Kidney (tissue), 14 donors: Measurements from ENCODE around the gene ARHGEF28. TPM values are rescaled to one million over a fixed set of nuclear protein-coding genes. Genes with fewer than 3 reads are reported as not detected.

Experiments
- DNase-seq, 5 donors: peaks; one replicate each; pipeline ENCODE4 v3.0.0-alpha.2; 2013 to 2020
- FAIRE-seq: peaks from 2 replicates; lab custom pipeline; 2012; peaks lifted over from hg19 to GRCh38; lab: Jason Lieb, UNC
- H3K27ac ChIP-seq, 2 donors: one replicate each; pipeline ENCODE4 v1.7.0; 2013; ENCODE audit warnings: low read depth in 2 of 2, low read length in 2 of 2, inconsistent platforms in 1 of 2
- H3K27me3 ChIP-seq: one replicate; pipeline ENCODE4 v1.7.1; 2013; ENCODE audit warnings: low read length, inconsistent platforms; ENCODE audit not compliant: control insufficient read depth, insufficient read depth
- H3K36me3 ChIP-seq, 3 donors: one replicate each; pipeline versions ENCODE4 v1.7.0 to v1.7.1; 2013; ENCODE audit warnings: low read length in 3 of 3, control low read depth in 1 of 3, inconsistent platforms in 1 of 3; ENCODE audit not compliant: insufficient read depth in 3 of 3, control insufficient read depth in 2 of 3
- H3K4me1 ChIP-seq, 3 donors: one replicate each; pipeline versions ENCODE4 v1.7.0 to v1.7.1; 2013; ENCODE audit warnings: low read length in 3 of 3, inconsistent platforms in 1 of 3, low read depth in 1 of 3; ENCODE audit not compliant: control insufficient read depth in 2 of 3, insufficient read depth in 2 of 3
- H3K4me3 ChIP-seq, 3 donors: one replicate each; pipeline versions ENCODE4 v1.7.0 to v1.8.1; 2013; ENCODE audit warnings: low read length in 3 of 3, control low read depth in 1 of 3, inconsistent platforms in 1 of 3
- H3K9ac ChIP-seq, 3 donors: one replicate each; pipeline versions ENCODE4 v1.7.0 to v1.7.1; 2013; ENCODE audit warnings: low read length in 3 of 3, control low read depth in 1 of 3, inconsistent platforms in 1 of 3
- H3K9me3 ChIP-seq, 3 donors: one replicate each; pipeline versions ENCODE4 v1.7.0 to v1.7.1; 2013; ENCODE audit warnings: low read length in 3 of 3, control low read depth in 1 of 3, inconsistent platforms in 1 of 3; ENCODE audit not compliant: control insufficient read depth in 2 of 3, insufficient read depth in 1 of 3
- CTCF ChIP-seq: IDR thresholded peaks from 3 replicates; pipeline ENCODE4 v1.5.1; 2012; ENCODE audit warnings: mild to moderate bottlenecking, moderate library complexity, borderline replicate concordance; ENCODE audit not compliant: insufficient read depth; ENCODE audit errors: extremely low read depth
- intact Hi-C: fragments of 100-400 bp; cut with DNase I; formaldehyde crosslinking; loops from one replicate; pipeline ENCODE4 v1.11.1; 2022
- polyA plus RNA-seq: library from polyadenylated mRNA; stranded (reverse); fragments of 350-450 nt; fragmentation: Illumina TruSeq; extraction: RNeasy Lipid Tissue Mini Kit (QIAGEN cat#74804); gene quantifications from one replicate; pipeline ENCODE4 v1.2.3, GENCODE V29; 2014; ENCODE audit warnings: low read depth, low replicate concordance; ENCODE audit not compliant: insufficient read depth
- total RNA-seq: library from RNA; stranded (reverse); fragmentation: NEBNext Ultra II Directional; extraction: Animal tissue kit (Norgen Biotek cat#: 25700); gene quantifications from one replicate; pipeline ENCODE4 v1.2.1, GENCODE V29; 2021
- donor health status: control.
- donor health status: control.
- donor health status: control.
- donor health status: control.
- donor health status: control.
- donor health status: DM: yes; HTN: yes; CAD: no.
- donor health status: Normal renal cell carcinoma (clear cell type).

The ARHGEF28 gene
- total and polyA plus RNA-seq, 2 donors from 2014 or later: 21.9 to 66.3 TPM

GRCh38 chr5:73830646-73831045 is 204.7 kb downstream of the ARHGEF28 start:
- TF ChIP-seq CTCF: no peak
- no peak overlapping the region for H3K27ac ChIP-seq

GRCh38 chr5:73831066-73831465 is 205.1 kb downstream of the ARHGEF28 start:
- Histone ChIP-seq H3K9me3 (no peaks in the 10 kb centered on the region), H3K27me3 (no peaks in the 10 kb centered on the region)

More at GRCh38 chr5:73830646-73831045, 204.7 kb downstream of the ARHGEF28 start:
- Histone ChIP-seq H3K4me3 (no peak overlapping the region), H3K36me3 (peaks cover 0 to 8% (median 2%) of the 10 kb centered on the region in 3 donors), H3K4me1 (peaks cover 2 to 30% (median 16%) of the 10 kb centered on the region in 3 donors), H3K9ac (no peak overlapping the region), H3K27me3 (no peaks in the 10 kb centered on the region), H3K9me3 (no peaks in the 10 kb centered on the region)
- DNase-seq: no peak
- intact Hi-C loops: no loop called here
- no peak for FAIRE-seq

GRCh38 chr5:73834693-73835092 is 208.7 kb downstream of the ARHGEF28 start:
- Histone ChIP-seq H3K27me3 (no peaks in the 10 kb centered on the region), H3K36me3 (peaks cover 0 to 8% (median 2%) of the 10 kb centered on the region in 3 donors), H3K4me3 (no peak overlapping the region), H3K9me3 (no peaks in the 10 kb centered on the region), H3K4me1 (peaks cover 0 to 4% (median 0%) of the 10 kb centered on the region in 3 donors), H3K27ac (no peak overlapping the region), H3K9ac (no peak overlapping the region)
- intact Hi-C loops: no loop called here
- FAIRE-seq (no peak), DNase-seq (no peak)
- TF ChIP-seq CTCF: no peak

More at GRCh38 chr5:73831066-73831465, 205.1 kb downstream of the ARHGEF28 start:
- intact Hi-C loops: no loop called here
- no peak overlapping the region for H3K9ac ChIP-seq
- H3K4me3 ChIP-seq: no peak overlapping the region
- no peak overlapping the region for H3K27ac ChIP-seq
- no peak for FAIRE-seq
- no peak for DNase-seq
- no peak for TF ChIP-seq CTCF
- peaks cover 0 to 8% (median 2%) of the 10 kb centered on the region in 3 donors for H3K36me3 ChIP-seq
- H3K4me1 ChIP-seq: peaks cover 0 to 26% (median 11%) of the 10 kb centered on the region in 3 donors

DNA sequence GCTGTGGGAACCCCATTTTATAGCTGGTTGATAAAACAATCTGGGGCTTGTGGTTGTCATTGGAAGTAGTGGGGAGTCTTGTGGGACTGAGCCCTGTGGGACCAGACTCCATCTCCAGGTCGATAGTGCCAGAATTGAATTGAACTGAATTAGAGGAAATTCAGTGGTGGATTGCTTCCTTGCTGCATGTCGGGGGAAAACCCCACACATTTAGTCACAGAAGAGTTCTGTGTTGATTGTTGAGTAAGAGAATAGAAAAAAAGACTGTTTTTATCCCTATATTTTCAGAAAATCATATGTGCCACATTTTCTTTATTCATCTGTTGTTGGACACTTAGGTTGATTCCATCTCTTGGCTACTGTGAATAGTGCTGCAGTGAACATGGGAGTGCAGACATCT is 209.7 kb downstream of the ARHGEF28 start:
- Histone ChIP-seq H3K9ac (no peak overlapping the region), H3K36me3 (peaks cover 2 to 13% (median 2%) of the 10 kb centered on the region in 3 donors), H3K4me1 (peaks cover 0 to 4% (median 0%) of the 10 kb centered on the region in 3 donors), H3K27ac (no peak overlapping the region), H3K4me3 (no peak overlapping the region), H3K9me3 (no peaks in the 10 kb centered on the region), H3K27me3 (no peaks in the 10 kb centered on the region)
- FAIRE-seq: no peak
- no peak for DNase-seq
- no peak for TF ChIP-seq CTCF
- intact Hi-C loops: no loop called here
